Activated CD4-positive, alpha-beta T cell treated with anti-CD3 and anti-CD28 coated beads, Interleukin-2, amount 50 U/mL, for 4 hours (primary cell): ENCODE measurements around the gene HNRNPF.

Experiments used
- DNase-seq, 2 experiments: peaks; one replicate each; pipeline ENCODE4 v3.0.0-alpha.2; 2020

Gene HNRNPF

GRCh38 chr10:43374194-43374593 is 34.8 kb downstream of the HNRNPF start:
- DNase-seq = no peak

GRCh38 chr10:43373461-43373860 is 35.5 kb downstream of the HNRNPF start:
- DNase-seq = no peak

- DNase-seq = no peak
Measured at GRCh38 chr10:43372765-43373361, 36.1 kb downstream of the HNRNPF start.

- no peak for DNase-seq
Measured at GRCh38 chr10:43371418-43371817, 37.6 kb downstream of the HNRNPF start, which contains the start of gene FXYD4. Gene FXYD4, plus strand, starts transcription at chr10:43371636. Its CDS starts 2,111 bp downstream, at chr10:43373747.

- DNase-seq = no peak
Measured at GRCh38 chr10:43370671-43371215, 38.2 kb downstream of the HNRNPF start.

GRCh38 chr10:43369921-43370320 is 39.1 kb downstream of the HNRNPF start:
- no peak for DNase-seq

GRCh38 chr10:43365001-43365400 is 44.0 kb downstream of the HNRNPF start:
- DNase-seq = no peak

GRCh38 chr10:43362191-43362839 is 46.7 kb downstream of the HNRNPF start:
- peak; percentile 98 for DNase-seq

GRCh38 chr10:43361547-43362190 is 47.3 kb downstream of the HNRNPF start:
- peak; percentile 30 to 31 for DNase-seq

- no peak for DNase-seq
Measured at GRCh38 chr10:43360086-43360485, 48.9 kb downstream of the HNRNPF start.

GRCh38 chr10:43355749-43356371 is 53.1 kb downstream of the HNRNPF start:
- DNase-seq = no peak

- DNase-seq = no peak
Measured at GRCh38 chr10:43354879-43355380, 54.1 kb downstream of the HNRNPF start.

GRCh38 chr10:43354330-43354635 is 54.7 kb downstream of the HNRNPF start:
- no peak for DNase-seq

- no peak for DNase-seq
Measured at GRCh38 chr10:43353495-43354329, 55.3 kb downstream of the HNRNPF start.

GRCh38 chr10:43352951-43353350 is 56.0 kb downstream of the HNRNPF start:
- no peak for DNase-seq

GRCh38 chr10:43351301-43351700 is 57.7 kb downstream of the HNRNPF start:
- DNase-seq = no peak

GRCh38 chr10:43350686-43351085 is 58.3 kb downstream of the HNRNPF start:
- no peak for DNase-seq

- no peak for DNase-seq
Measured at GRCh38 chr10:43350156-43350555, 58.8 kb downstream of the HNRNPF start.

- DNase-seq = peak; percentile 80 to 84
Measured at GRCh38 chr10:43348511-43349312, 60.3 kb downstream of the HNRNPF start.

GRCh38 chr10:43347997-43348396 is 61.0 kb downstream of the HNRNPF start:
- DNase-seq = no peak

GRCh38 chr10:43344051-43344450 is 64.9 kb downstream of the HNRNPF start:
- DNase-seq = no peak

- no peak for DNase-seq
Measured at GRCh38 chr10:43343126-43343525, 65.9 kb downstream of the HNRNPF start.
